GM19463 (cell line): ENCODE measurements around the gene ZNF292.
"Not testable (repeated sequence)": the region's sequence is repeated elsewhere in the genome, so short reads cannot be mapped to it uniquely, and the experiment has no call there.

Experiments used
- ATAC-seq: cut with Tn5 transposase; IDR thresholded peaks from one replicate; pipeline ENCODE4 v1.9.1; 2021; ENCODE audit warnings: mild to moderate bottlenecking, moderate library complexity; ENCODE audit not compliant: unreplicated experiment

ZNF292 gene

DNA sequence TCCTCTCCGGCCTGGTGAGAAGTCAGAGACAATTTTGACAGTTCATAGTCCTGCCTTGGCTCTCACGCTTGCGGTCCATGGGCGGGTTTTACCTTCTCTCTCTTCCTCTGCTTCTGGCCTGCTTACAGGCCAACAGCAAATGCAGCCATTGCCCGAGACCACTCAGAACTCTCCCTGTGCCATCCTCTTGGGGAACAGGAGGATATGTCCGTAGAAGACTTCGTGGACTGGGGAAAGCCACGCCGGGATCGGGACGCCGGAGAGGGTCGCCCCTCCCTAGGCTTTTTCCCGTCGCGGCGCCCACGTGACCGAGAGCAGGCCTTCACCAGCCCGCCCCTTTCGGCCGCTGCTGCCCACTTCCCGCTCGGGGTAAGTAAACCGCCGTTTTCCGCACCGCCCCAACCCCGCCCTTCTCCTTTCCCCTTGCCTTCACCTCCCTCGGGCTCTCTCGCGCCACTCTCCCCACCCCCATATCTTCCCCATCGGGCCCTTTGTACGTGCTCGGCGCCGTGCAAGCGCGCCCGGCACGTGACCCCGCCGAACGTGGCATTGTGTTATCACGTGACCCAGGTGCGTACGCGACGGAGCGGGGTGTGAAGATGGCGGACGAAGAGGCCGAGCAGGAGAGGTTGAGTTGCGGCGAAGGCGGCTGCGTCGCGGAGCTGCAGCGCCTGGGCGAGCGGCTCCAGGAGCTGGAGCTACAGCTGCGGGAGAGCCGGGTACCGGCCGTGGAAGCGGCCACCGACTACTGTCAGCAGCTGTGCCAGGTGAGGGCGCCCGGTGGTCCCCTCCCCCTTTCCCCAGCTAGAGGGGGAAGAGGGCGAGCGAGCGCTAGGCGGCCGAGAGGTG is at the start of gene ZNF292:
ZNF292 (plus strand) TSS at position 573 of the 849 bp plus-strand sequence; CDS start at position 600, 27 bp downstream.
- peak; percentile 65 for ATAC-seq

DNA sequence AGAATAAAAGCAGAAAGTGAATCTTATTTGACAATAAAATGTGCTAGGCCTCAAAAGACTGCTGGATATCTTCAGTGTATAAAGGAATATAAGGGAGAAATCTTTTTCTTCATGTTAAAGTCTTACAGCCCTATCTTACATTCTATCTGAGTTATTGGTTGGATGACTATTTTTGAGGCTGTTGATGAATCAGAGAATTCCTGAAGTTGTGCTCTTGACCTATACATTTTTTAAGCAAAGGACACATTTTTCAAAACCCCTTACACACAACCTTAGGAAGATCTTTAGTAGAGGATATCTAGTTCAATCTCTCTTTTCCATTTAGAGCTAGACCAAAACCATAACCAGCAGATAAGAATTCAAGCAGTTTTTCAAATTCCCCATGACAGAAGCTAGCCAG is 49.5 kb upstream of the ZNF292 start:
- ATAC-seq: no peak

DNA sequence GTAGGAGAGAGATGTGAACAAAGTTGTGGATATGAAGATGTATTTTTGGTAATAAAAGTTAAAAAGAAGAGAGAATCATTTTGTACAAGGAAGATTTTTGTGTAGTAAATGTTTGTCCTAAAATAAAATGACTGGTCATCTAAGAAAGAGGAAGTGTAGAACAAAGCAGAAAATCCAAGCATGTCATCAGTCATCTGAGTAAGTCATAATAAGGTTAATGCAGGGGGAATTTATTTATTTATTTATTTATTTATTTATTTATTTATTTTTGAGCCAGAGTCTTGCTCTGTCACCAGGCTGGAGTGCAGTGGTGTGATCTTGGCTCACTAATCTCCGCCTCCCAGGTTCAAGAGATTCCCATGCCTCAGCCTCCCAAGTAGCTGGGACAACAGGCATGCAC is 44.7 kb upstream of the ZNF292 start:
- ATAC-seq: no peak

DNA sequence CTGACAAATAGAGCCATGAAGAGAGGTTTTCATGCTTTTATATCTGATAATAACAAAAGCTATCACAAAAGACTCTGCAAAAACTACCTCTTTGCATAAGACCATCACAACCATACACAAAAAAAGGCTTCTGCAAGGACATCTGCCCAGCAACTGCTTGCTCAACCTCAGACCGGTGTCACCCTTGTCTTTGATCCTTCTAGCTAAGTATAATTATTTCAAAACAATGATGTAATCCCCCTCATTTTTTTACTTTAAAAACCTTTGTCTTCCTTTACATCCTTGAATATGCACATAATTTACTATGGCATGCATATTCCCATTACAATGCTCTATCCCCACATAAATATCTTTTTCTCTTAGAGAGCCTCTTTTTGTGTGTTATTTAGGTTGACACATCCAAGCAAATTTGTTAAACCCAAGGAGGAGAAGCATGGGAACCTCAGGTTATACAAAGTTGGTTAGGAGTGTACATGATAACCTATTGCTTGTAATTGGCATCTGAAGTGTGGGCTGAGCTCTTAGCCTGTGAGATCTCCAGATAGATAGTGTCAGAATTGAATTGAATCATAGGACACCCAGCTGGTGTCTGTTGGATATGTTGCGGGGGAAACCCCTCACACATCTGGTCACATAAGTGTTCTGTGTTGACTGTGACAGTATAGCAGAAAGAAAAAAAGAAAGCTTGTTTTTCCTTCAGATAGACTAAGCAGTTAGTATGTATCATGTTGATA is 39.8 kb upstream of the ZNF292 start:
- peak; percentile 99 for ATAC-seq

DNA sequence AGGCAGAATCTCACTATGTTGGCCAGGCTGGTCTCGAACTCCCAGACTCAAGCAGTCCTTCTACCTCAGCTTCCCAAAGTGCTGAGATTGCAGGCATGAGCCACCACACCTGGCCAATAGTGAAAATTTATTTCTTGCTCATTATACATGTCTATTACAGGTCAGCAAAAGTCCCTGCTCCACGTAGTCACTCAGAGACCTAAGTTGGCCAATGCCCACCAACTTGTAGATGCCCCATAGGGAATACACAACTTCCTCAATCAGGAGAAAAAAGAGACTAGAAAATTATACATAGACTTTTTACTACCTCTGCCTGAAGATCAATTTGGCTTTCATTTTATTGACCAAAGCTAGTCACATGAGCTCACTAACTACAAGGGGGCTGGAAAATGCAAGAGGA is 38.4 kb upstream of the ZNF292 start:
- no peak for ATAC-seq

DNA sequence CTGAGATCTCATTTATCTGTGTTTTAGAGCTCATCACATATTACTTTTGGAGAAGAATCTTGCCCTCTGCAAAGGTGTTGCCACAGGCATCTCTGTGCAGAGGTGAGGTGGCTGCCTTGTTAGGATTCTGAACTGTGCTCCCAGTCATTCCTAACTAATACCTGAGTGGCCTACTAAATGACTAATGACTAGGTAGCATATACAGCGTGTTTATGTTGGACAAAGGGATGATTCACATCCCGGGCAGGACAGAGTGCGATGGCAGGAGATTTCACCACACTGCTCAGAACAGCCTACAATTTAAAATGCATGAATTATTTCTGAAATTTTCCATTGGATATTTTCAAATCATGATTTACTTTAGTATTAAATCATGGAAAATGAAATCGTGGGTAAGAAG is 37.3 kb upstream of the ZNF292 start:
- ATAC-seq: no peak

DNA sequence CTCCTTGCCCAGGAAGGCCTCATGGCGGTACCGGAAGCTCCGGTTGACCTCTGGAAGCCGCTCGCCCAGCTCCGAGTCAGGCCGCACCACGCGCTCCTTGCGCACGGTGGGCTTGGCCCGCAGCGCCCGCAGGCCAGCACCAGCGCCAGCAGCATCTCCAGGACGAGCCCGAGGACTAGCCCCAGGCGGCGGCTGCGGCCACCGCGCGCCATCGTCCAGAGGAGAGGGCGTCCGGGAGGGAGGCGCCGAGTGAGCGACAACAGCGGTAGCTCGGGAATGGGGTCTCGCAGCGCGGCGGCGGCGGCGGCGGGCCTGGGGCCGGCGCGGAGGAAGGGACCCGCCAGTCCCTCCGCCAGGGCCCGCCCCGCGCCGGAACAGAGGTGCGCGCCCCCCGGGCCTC is 32.9 kb upstream of the ZNF292 start:
- ATAC-seq: no peak

DNA sequence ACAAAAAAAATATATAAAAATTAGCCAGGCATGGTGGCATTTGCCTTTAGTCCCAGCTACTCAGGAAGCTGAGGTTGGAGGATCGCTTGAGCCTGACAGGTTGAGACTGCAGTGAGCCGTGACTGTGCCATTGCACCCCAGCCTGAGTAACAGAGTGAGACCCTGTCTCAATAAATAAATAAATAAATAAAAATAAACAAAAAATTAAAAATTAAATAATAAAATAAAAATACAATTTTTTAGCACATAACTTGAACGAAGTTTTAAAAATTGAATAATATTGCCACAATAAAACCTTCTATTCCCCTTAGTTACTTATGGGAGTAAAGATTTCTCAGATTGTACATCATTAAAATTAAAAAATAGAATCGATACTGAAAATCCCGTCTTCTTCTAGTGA is 31.3 kb upstream of the ZNF292 start:
- ATAC-seq: no peak

DNA sequence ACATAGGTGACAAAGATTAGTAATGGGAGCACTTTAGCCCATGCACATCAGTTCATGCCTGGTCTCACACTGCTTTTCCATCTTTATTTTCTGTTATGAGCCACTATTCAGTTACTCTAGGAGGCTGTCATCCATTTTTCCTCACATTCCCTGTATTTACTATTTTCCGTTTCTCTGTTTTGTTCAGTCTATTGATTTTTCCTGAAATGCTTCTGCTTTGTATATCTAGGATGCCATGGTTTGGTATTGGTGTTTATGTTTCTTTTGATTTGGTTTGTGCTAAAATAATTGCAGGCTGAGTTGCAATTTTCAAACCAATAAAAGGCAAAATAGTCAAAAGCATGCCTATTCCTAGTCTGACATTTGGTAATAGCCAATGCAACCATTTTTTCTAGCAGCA is 28.9 kb upstream of the ZNF292 start:
- ATAC-seq: no peak

DNA sequence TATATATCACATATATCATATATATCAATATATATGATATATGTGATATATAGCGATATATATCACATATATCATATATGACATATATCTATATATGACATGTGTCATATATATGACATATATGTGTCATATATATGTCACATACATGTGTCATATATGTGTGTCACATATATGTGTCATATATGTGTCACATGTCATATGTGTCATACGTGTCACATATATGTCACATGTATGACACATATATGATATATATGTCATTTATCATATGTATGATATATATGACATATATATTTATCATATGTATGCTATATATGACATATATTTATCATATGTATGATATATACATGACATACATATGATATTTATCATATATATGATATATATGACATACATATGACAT is 27.6 kb upstream of the ZNF292 start:
- ATAC-seq: no peak

DNA sequence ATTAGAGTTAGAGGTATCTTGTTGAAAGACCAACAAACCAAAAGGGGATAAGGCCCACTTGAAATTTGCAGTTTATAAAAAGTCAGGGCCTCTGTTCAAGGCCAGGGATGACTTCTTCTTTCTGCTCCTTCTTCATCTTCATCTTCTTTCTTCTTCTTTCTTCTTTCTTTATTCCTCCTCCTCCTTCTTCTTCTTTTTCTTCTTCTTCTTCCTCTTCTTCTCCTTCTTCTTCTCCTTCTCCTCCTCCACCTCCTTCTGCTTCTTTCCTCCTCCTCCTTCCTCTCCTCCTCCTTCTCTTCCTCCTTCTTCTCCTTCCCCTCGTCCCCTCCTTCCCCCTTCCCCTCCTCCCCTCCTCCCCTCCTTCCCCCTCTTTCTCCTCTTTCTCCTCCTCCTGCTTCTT is 18.4 kb upstream of the ZNF292 start:
- no peak for ATAC-seq

DNA sequence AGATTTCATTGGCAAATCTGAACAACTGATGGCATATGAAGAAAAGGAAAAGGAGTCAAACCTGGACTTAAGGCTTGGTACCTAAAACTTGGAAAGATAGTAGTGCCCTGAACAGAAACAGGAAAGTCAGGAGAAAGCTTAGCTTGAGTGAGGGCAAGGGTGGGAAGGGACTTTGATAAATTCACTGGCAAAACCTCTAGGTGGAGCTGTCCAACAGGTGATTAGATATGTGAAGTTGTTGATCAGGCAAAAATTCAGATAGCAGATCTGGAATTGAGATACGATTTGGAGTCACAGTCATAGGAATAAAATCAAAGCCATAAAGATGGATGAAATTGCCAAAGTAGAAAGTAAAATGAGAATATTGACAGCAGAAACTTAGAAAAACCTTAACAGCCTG is 16.1 kb upstream of the ZNF292 start:
- peak; percentile 78 for ATAC-seq

DNA sequence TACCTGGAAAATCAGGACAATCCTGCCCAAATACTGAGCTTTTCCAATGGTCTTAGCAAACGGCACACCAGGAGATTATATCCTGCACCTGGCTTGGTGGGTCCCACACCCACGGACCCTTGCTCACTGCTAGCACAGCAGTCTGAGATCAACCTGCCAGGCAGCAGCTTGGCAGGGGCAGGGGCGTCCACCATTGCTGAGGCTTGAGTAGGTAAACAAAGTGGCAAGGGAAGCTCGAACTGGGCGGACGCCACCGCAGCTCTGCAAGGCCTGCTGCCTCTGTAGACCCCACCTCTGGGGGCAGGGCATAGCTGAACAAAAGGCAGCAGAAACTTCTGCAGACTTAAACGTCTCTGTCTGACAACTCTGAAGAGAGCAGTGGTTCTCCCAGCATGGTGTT is 15.4 kb upstream of the ZNF292 start:
- ATAC-seq: not testable (repeated sequence)

DNA sequence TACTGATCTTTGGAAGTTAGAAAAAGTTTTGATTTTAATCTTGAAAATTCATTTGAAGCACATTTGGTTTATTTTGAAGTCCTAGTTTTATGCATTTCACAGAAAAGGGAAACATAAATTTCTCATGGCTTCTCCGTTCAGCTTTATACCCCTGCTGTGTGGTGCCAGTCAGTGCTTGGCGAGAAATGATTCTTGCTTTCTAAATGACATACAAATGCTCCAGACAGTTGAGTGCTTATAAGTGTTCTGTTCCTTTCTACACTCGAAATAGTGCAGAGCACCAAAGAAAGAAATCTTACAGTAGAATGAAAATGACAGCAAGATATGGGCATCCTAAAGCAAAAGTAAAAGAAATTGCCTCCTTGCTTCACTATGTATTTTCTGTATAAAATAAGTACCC is 9.0 kb upstream of the ZNF292 start:
- peak; percentile 50 for ATAC-seq

DNA sequence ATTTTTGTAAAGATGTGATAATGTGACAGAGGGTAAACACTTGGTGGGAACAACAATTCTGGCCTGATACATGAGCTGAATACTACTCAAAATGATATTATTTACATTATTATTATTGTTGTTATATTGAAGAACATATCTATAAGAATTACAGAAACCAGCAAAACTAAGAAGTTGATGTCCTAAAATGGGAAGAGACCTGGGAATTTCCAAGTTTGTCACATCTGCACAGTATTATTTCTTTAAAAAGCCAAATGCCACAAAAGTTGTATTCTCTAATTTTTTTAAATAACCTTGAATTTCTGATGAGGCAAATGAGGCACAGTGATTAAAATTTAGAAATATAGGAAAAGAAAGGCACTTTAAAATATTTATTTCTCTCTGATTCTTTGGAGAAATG is 5.0 kb upstream of the ZNF292 start:
- ATAC-seq: no peak

DNA sequence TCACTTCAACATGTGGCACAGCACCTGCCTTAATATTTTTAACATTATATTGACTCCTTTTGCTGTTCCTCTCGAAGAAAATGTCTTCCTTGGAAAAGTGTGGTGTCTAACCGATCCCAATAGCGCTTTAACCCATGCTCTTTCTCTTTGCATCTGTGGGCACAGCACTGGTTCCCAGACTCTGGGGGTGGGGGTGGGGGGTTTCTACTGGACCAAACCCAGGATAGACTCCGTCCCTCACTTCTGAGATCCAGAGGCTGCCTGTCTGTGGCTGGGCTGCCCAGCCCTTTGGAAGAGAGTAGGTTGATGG is 3.9 kb upstream of the ZNF292 start:
- ATAC-seq: no peak

DNA sequence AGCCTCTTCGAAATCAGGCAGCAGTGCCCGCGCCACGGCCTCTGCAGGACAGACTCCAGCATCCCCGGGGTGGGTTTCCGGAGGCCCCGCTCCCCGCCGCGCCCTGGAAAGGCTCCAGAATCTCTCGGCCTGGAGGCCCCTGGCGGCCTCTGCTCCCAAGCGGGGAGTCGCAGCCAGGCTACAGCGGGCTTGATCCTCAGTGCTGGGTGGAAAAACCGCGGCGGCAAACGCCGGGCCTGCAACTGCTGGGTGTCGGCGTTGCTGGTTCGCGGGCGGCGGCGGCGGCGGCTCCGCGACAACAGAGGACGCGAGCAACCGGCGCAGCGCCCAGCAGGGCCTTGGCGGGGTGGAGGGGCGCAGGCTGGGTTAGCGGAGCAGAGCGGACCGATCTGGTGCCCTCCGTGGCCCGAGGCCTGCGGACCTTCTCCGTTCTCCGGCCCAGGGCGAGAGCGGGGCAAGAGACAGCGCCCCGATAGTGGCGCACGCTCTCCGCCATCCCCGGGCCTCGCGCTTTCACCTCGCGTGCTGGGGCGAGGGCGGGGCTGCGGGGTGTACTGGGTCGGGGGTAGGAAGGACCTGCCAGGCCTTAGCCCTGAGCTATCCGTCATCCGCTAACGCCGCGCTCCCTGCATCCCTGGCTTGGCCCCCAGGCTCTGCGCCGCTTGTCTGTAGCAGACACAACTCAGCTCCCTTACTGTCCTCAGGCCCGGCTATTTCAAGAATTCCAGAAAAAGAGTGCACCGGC is 3.4 kb upstream of the ZNF292 start:
- ATAC-seq: peak; percentile 28

DNA sequence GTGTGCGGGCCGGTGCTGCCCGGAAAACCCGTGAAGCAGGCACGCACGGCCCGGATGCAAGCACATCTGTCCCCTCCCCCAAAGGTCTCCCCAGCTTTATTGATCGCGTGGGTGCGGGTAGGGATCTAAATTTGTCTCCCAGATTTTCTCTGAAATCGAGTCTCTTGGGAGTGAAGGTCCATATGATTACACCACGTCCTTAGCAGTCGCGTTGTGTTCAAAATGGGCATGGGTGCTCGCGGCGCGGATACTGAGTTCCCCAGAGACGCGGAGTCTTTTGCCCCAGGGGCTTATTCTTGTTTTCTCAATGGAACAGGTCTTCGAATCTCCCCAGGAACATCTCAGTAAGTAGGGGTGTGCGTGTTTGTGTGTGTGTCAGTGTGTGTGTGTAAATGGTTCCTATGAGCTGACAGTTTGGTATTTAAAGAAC is 2.8 kb upstream of the ZNF292 start:
- ATAC-seq: no peak

DNA sequence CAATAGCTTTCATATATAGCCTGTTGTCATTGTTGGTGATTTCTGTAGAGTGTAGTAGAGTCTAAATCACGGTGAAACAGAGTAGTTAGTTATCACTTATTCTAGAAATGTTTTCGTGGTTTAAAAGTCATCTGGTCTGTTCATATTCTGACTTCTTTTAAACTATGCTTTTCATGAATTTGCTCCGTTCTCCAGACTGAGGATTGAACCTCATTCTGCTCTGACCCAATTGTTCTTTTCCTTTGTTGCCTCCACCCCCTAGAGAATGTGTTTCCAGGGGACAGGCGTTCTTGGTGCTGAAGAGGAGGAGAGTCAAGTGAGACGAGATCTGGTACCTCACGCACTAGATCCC is 748 bp upstream of the ZNF292 start:
- ATAC-seq: no peak

DNA sequence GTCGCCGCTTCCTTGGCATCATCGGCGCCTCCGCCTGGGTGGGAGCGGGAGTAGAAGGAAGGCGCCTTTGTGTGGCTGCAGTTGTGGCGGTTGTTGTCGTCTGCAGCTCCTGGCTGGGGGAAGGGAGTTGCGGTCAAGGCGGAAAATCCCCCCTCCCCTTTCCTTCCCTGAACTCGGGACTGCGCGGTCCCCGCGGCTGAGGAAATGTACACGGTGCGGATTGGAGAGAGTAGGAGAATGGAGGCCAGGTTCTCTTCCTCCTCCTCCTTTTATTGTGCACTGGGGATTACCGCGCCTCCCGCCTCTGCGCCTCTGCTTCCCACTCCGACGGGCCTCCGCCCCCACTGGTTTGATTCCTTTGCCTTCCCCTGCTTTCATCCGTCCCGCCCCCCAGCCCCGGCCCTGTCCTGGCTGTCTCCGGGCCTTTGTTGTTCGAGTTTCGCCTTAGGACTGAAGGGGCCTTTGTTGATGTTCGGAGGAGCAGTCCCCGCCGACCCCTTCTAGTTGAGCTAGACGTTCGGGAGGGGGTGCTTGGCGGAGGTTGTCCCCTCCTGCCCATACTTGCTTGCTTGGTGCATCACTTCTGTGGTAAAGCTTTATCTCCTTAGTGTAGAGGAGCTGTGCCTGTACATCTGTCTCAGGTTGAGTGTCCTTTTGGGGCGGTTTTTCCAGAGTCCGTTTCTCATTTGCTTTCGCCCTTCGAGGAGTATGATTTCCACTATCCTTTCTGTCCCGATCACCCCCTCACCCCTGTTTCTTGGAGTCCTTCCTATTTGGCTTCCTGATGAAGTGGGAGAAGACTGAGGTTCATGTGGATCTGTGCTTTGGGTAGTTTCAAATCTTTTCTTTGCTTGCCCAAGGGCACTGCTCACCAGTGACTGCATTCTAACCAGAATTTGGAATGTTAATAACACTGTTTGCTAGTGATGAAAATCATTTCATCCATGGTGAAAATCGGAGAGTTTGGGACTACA is 764 bp downstream of the ZNF292 start:
- peak; percentile 1 for ATAC-seq

DNA sequence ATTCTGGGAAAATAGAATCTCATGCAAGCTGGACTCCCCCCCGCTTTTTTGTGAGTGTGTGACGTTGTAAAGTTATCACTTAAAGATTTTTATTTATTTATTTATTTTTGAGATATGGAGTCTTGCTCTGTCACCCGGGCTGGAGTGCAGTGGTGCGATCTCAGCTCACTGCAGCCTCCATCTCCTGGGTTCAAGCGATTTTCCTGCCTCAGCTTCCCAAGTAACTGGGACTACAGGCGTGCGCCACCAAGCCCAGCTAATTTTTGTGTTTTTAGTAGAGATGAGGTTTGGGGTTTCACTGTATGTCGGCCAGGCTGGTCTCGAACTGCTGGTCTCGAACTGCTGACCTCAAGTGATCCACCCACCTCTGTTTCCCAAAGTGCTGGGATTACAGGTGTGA is 2.2 kb downstream of the ZNF292 start:
- ATAC-seq: not testable (repeated sequence)
